ENCODE results near the gene ST6GALNAC2. TPM values are rescaled to one million over a fixed set of nuclear protein-coding genes. Genes with fewer than 3 reads are reported as not detected.

The ST6GALNAC2 gene
- total and polyA plus RNA-seq, 2 experiments from 2014 or later: 0.31 TPM; not detected in 1

DNA sequence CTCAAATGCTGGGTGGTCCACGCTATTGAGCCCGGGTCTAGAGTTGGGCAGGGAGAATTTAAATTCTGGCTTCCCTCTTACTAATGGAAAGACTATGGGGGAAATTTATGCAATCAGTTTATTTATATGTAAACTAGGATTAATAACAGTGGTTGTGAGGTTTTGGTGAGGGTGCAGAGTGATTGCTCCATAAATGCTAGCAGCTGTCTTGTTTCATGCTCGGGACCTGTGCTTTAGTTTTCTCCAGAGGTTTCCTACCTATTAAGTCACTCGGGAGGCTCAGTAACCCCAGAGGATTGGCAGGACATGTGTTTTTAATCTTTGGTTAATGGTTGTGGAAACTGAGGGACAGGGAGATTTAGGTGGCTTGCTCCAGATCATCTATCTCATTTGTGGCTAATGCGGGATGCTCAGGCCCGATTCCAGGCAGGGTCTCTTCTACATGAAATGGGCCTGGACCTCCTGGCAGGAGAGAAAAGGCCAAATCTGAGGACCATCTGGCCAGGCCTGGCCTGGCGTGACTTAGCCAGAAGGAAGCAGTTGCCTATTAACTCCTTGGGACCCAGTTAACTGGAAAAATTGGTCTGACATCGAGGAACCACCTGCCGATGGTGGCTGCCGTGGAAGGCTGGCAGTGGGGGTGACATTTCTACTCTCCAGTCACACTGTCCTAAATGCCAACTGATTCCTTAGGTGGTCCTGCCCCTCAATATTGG, 43.8 kb downstream of the ST6GALNAC2 start:
- no peaks in the 10 kb centered on the region; the same call in 2 of the 3 replicates for H3K9me3 Mint-ChIP-seq
- H3K4me1 Mint-ChIP-seq: peaks cover 44% of the 10 kb centered on the region
- H3F3A ChIP-seq (replicated peaks; ENCODE audit: low read depth): 0 out of 2 replicates have a peak, but pooled peaks cover 5% of the 10 kb centered on the region
- H2AFZ ChIP-seq: no peak overlapping the region
- H3K9me2 ChIP-seq (ENCODE audit: insufficient read depth): no peaks in the 10 kb centered on the region
- ATAC-seq (no peak), DNase-seq (ENCODE audit: low spot score) (no peak)
- no peak overlapping the region for H3K27ac Mint-ChIP-seq
- H3K36me3 ChIP-seq (ENCODE audit: insufficient read depth): no peaks in the 10 kb centered on the region
- H3K36me3 Mint-ChIP-seq (ENCODE audit: low read depth): no peaks in the 10 kb centered on the region
- H3K27me3 ChIP-seq (ENCODE audit: insufficient read depth): peaks cover 30% of the 10 kb centered on the region
- H3K4me3 Mint-ChIP-seq: no peak overlapping the region; the same call in 2 of the 3 replicates
- H3K4me2 ChIP-seq: no peak overlapping the region
- H3K4me1 ChIP-seq (ENCODE audit: insufficient read depth): peaks cover 19% of the 10 kb centered on the region
- H3K4me3 ChIP-seq: no peak overlapping the region
- TF ChIP-seq REST (IDR thresholded peaks at IDR 0.05; ENCODE audit: unreplicated experiment): no peak
- TF ChIP-seq NANOG (IDR thresholded peaks at IDR 0.05; ENCODE audit: borderline replicate concordance): no peak
- TF ChIP-seq, protein P1, sequence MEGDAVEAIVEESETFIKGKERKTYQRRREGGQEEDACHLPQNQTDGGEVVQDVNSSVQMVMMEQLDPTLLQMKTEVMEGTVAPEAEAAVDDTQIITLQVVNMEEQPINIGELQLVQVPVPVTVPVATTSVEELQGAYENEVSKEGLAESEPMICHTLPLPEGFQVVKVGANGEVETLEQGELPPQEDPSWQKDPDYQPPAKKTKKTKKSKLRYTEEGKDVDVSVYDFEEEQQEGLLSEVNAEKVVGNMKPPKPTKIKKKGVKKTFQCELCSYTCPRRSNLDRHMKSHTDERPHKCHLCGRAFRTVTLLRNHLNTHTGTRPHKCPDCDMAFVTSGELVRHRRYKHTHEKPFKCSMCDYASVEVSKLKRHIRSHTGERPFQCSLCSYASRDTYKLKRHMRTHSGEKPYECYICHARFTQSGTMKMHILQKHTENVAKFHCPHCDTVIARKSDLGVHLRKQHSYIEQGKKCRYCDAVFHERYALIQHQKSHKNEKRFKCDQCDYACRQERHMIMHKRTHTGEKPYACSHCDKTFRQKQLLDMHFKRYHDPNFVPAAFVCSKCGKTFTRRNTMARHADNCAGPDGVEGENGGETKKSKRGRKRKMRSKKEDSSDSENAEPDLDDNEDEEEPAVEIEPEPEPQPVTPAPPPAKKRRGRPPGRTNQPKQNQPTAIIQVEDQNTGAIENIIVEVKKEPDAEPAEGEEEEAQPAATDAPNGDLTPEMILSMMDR (conservative IDR thresholded peaks at IDR 0.05; ENCODE audit: low read depth in 2 of 2): no peak
- no peak for TF ChIP-seq ZNF462 (CRISPR knock-in tag; IDR thresholded peaks at IDR 0.05)
- no peak for TF ChIP-seq POLR2AphosphoS5 (IDR thresholded peaks at IDR 0.05; ENCODE audit: low read depth)
- no peak for TF ChIP-seq JUNB (IDR thresholded peaks at IDR 0.05; ENCODE audit: unreplicated experiment)
- no peak for TF ChIP-seq ZNF331 (CRISPR knock-in tag; IDR thresholded peaks at IDR 0.05; ENCODE audit: low read depth)
- TF ChIP-seq ZNF114 (CRISPR knock-in tag; IDR thresholded peaks at IDR 0.05): no peak
- TF ChIP-seq EZH2phosphoT487 (IDR thresholded peaks at IDR 0.05; ENCODE audit: unreplicated experiment): no peak
- no peak for TF ChIP-seq STAT1 (IDR thresholded peaks at IDR 0.05; ENCODE audit: unreplicated experiment)
- no peak for TF ChIP-seq CREB1 (CRISPR knock-in tag; IDR thresholded peaks at IDR 0.05; ENCODE audit: low read depth)
- TF ChIP-seq ETS1 (IDR thresholded peaks at IDR 0.05): no peak
- no peak for TF ChIP-seq EZH2 (IDR thresholded peaks at IDR 0.05; ENCODE audit: low read depth, unreplicated experiment)
- H3K27ac ChIP-seq (ENCODE audit: low read depth): no peak overlapping the region
- H3K27me3 Mint-ChIP-seq (ENCODE audit: insufficient read depth, low read depth, poor library complexity): peaks cover 46% of the 10 kb centered on the region
- no peaks in the 10 kb centered on the region for H3K79me2 ChIP-seq (replicated peaks; ENCODE audit: insufficient read depth)
- H4K20me1 ChIP-seq (replicated peaks; ENCODE audit: insufficient read depth): no peaks in the 10 kb centered on the region

Measured in GM23338 (cell line).